Epithelial cell of esophagus (primary cell): Measurements from ENCODE around the gene PKD2L2.
"Not testable (repeated sequence)": the region's sequence is repeated elsewhere in the genome, so short reads cannot be mapped to it uniquely, and the experiment has no call there.

Experiments
- DNase-seq: peaks from one replicate; pipeline ENCODE4 v3.0.0; 2010; ENCODE audit warnings: low read depth
- H3K4me3 ChIP-seq: 2 replicates; pipeline ENCODE4 v1.5.1; 2011; ENCODE audit warnings: mild to moderate bottlenecking, low read length, control low read depth
- TF ChIP-seq, protein P1 (sequence below): IDR thresholded peaks from 2 replicates; pipeline ENCODE4 v1.5.1; 2011; ENCODE audit warnings: low read depth, mild to moderate bottlenecking, low read length, control low read depth, inconsistent platforms; ENCODE audit not compliant: insufficient read depth; ENCODE audit errors: missing control alignments

The PKD2L2 gene

DNA sequence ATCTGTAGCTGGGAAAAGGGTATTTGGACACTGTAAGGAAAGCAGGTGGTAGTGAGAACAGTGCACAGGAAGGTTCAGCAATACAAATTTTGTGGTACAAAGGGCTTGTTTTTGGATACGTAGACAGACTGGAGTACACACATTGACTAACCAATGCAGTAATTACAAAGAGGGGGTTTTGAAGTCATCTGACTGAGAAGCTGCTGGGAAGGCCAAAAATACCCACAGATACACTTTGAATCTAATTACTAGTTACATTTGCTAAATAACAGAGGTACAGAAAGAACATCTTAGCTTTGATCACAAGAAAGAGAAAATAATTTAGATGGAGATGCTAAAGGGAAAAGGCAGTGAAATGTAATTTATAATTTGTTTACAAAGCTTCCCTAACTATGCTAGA, 45.9 kb downstream of the PKD2L2 start:
- TF ChIP-seq, protein P1, sequence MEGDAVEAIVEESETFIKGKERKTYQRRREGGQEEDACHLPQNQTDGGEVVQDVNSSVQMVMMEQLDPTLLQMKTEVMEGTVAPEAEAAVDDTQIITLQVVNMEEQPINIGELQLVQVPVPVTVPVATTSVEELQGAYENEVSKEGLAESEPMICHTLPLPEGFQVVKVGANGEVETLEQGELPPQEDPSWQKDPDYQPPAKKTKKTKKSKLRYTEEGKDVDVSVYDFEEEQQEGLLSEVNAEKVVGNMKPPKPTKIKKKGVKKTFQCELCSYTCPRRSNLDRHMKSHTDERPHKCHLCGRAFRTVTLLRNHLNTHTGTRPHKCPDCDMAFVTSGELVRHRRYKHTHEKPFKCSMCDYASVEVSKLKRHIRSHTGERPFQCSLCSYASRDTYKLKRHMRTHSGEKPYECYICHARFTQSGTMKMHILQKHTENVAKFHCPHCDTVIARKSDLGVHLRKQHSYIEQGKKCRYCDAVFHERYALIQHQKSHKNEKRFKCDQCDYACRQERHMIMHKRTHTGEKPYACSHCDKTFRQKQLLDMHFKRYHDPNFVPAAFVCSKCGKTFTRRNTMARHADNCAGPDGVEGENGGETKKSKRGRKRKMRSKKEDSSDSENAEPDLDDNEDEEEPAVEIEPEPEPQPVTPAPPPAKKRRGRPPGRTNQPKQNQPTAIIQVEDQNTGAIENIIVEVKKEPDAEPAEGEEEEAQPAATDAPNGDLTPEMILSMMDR, result no peak
- no peak overlapping the region for H3K4me3 ChIP-seq
- DNase-seq, result no peak

DNA sequence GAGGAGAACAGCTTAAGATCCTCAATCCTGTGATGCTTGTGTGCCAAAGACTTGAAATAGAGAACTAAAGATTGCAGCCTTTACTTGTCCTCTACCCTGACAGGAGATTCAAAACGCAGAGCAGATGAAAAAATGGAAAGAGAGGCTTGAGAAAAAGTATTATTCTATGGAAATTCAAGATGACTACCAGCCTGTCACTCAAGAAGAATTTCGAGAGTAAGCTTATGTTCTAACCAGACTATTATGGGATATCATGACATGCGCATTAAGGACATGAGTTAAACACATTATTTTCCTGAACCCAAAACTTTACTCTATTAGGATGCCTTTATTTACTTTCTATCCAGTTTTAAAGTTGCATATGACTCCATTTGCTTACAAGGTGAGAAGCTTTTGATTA, 46.4 kb downstream of the PKD2L2 start:
- no peak for DNase-seq
- no peak overlapping the region for H3K4me3 ChIP-seq
- TF ChIP-seq, protein P1, result no peak

DNA sequence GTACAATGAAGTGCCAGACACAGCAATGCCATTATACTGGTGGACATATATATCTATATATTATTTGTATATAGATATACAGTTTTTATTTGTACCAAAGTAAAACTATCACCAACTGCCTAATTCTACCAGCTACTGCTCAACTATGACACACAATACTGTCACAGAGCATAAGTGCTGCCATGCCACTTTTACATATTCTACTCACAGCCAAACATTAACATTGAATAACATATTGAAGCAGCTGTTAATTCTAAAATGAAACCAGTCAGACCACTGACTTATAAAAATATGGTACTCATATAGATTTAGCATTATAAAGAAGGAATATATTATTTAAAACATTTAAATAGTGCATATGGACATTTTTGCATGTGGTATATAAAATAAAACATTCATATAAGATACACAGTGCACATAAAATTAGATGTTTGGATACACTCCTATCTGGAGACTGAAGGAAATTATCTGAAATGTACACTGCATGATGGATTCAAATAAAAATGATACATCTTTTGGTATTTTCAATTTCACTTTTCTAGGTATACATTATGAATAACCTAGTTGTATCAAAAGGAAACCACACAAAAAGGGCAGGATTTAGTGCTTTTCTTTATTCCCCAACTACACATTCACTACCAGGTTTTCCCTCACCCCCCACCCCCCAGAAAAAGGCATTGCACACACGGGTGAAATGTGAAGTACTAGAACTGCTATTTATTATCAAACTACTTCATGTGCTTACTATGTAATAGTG, 48.9 kb downstream of the PKD2L2 start:
- DNase-seq, result no peak
- TF ChIP-seq, protein P1, result no peak
- H3K4me3 ChIP-seq, result no peak overlapping the region

DNA sequence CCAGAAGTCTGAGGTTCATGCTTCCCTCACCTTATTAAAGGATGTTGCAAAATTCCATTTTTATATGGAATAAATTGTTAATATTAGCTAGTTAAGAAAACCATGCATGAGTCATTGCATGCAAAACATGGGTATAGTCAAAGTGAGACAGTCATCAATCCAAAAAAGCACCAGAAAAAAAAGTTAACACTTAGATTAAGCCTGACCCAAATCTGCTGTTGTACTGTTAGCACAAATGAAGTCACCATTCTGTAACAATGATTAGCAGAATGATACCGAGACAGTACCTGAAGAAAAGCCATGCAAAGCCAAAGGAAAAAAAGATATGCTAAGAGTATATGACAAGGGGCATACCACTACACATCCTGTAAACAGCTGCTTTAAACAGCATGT, 49.5 kb downstream of the PKD2L2 start:
- no peak for DNase-seq
- TF ChIP-seq, protein P1, result no peak
- no peak overlapping the region for H3K4me3 ChIP-seq

DNA sequence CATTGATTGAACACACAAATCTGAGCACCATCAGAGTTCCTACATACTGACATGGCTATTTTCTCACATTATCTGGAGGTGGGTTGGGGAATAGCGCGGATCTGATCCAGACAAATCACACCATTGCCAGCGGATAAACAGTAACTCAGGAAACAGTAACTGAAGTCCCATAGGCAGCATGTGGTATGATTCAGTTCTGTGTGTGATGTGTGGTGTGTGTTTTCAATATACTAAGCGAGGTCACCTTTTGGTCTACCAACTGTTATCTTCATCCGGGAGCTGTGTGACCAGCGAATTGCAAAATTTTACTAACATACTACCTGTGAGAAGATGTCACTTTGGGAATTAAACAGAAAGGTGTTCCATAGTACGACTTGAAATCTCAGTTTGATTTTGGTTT, 50.1 kb downstream of the PKD2L2 start:
- TF ChIP-seq, protein P1, result no peak
- DNase-seq, result no peak
- H3K4me3 ChIP-seq, result no peak overlapping the region

DNA sequence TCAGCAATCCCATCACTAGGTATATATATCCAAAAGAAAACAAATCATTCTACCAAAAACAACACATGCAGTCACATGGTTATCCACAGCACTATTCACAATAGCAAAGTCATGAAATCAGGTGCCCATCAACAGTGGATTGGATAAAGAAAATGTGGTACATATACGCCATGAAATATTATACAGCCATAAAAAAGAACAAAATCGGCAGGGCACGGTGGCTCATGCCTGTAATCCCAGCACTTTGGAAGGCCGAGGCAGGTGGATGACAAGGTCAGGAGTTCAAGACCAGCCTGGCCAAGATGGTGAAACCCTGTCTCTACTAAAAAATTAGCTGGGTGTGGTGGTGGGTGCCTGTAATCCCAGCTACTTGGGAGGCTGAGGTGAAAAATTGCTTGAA, 55.0 kb downstream of the PKD2L2 start:
- not testable (repeated sequence) for DNase-seq, H3K4me3 ChIP-seq

DNA sequence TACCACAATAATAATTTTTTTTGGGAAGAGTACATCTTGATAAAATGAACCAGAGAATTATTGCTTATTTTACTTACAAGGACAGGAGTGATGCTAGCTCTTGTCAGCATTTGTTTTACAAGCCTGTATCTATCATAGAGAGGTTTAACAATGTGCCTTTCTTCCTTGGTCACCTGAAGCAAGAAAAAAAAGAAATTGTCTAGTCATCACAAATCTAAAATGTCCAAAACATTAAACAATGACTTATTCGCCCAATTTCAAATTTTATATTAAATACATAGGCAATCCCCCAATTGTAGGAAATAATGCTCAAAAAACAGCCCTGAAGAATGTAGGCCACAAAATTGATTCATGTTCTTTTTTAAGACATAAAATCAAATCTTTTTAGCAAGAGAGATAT, 56.6 kb downstream of the PKD2L2 start:
- no peak for DNase-seq
- no peak overlapping the region for H3K4me3 ChIP-seq
- TF ChIP-seq, protein P1, result no peak
